WI38 (cell line): ENCODE measurements around the gene PSG1.
"Not testable (repeated sequence)": the region's sequence is repeated elsewhere in the genome, so short reads cannot be mapped to it uniquely, and the experiment has no call there.

Experiments used
- H3K4me3 ChIP-seq: 2 replicates; pipeline ENCODE4 v1.5.1; 2011; ENCODE audit warnings: low read depth, mild to moderate bottlenecking, control low read depth, low read length
- CTCF ChIP-seq: IDR thresholded peaks from 2 replicates; pipeline ENCODE4 v1.5.1; 2012; ENCODE audit warnings: low read depth, mild to moderate bottlenecking, control low read depth, low read length

Gene PSG1

GRCh38 chr19:42879613-42880012, at the start of gene PSG1:
TSS of gene PSG1 (minus strand) at chr19:42879713. CDS start at chr19:42879581, 132 bp downstream.
- H3K4me3 ChIP-seq: no peak within 1 kb of the TSS
- no peak for TF ChIP-seq CTCF

- no peak for TF ChIP-seq CTCF
- H3K4me3 ChIP-seq: no peak overlapping the region
Measured at GRCh38 chr19:42928896-42929295, 49.4 kb upstream of the PSG1 start.

- TF ChIP-seq CTCF: no peak
- H3K4me3 ChIP-seq: no peak overlapping the region
Measured at GRCh38 chr19:42926781-42927180, 47.3 kb upstream of the PSG1 start.

GRCh38 chr19:42923106-42923505, 43.6 kb upstream of the PSG1 start:
- not testable (repeated sequence) for H3K4me3 ChIP-seq
- TF ChIP-seq CTCF: peak; percentile 74

- H3K4me3 ChIP-seq: not testable (repeated sequence)
Measured at GRCh38 chr19:42920971-42921370, 41.5 kb upstream of the PSG1 start.

GRCh38 chr19:42919757-42920079, 40.2 kb upstream of the PSG1 start:
- TF ChIP-seq CTCF: no peak

GRCh38 chr19:42919070-42919756, 39.7 kb upstream of the PSG1 start:
- not testable (repeated sequence) for H3K4me3 ChIP-seq

More at GRCh38 chr19:42919757-42920079, 40.2 kb upstream of the PSG1 start:
- no peak overlapping the region for H3K4me3 ChIP-seq

GRCh38 chr19:42918377-42919069, 39.0 kb upstream of the PSG1 start:
- not testable (repeated sequence) for H3K4me3 ChIP-seq

- H3K4me3 ChIP-seq: not testable (repeated sequence)
Measured at GRCh38 chr19:42917634-42918033, 38.1 kb upstream of the PSG1 start, which contains the start of gene PSG6. TSS of gene PSG6 (minus strand) at chr19:42917894. CDS start at chr19:42917792, 102 bp downstream.

GRCh38 chr19:42916931-42917330, 37.4 kb upstream of the PSG1 start:
- not testable (repeated sequence) for H3K4me3 ChIP-seq

GRCh38 chr19:42913516-42913915, 34.0 kb upstream of the PSG1 start:
- H3K4me3 ChIP-seq: not testable (repeated sequence)

- H3K4me3 ChIP-seq: not testable (repeated sequence)
Measured at GRCh38 chr19:42912941-42913340, 33.4 kb upstream of the PSG1 start.

- H3K4me3 ChIP-seq: not testable (repeated sequence)
Measured at GRCh38 chr19:42911731-42912130, 32.2 kb upstream of the PSG1 start.

GRCh38 chr19:42906162-42906561, 26.6 kb upstream of the PSG1 start:
- not testable (repeated sequence) for H3K4me3 ChIP-seq
